Left kidney (tissue), 2 donors: ENCODE data around the gene TAS2R1. TPM values are rescaled to one million over a fixed set of nuclear protein-coding genes. Genes with fewer than 3 reads are reported as not detected.

Source experiments
- DNase-seq: peaks from one replicate; pipeline ENCODE4 v3.0.0-alpha.2; 2013
- polyA plus RNA-seq: library from polyadenylated mRNA; unstranded; fragments of 120-200 nt; gene quantifications from one replicate; pipeline ENCODE4 v1.2.1, GENCODE V29; 2013; ENCODE audit not compliant: insufficient read length

Gene TAS2R1
- polyA plus RNA-seq, 1 donor = 0.42 TPM

DNA sequence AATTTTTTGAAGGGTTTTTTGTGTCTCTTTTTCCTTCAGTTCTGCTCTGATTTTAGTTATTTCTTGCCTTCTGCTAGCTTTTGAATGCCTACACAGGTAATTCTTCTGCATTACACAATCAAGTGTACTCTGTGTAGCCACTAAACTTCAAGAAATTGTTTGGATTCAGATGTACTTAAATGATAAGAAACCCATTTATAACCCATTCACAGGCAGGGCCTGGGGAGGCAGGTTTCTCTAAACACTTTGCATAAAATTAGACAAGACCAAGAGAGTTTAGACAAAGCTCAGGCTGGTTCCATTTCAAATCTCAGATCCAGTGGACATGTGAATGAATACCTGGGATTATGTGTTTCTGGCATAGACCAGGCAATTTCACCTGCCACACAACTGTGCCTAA, 43.0 kb downstream of the TAS2R1 start:
- no peak for DNase-seq

DNA sequence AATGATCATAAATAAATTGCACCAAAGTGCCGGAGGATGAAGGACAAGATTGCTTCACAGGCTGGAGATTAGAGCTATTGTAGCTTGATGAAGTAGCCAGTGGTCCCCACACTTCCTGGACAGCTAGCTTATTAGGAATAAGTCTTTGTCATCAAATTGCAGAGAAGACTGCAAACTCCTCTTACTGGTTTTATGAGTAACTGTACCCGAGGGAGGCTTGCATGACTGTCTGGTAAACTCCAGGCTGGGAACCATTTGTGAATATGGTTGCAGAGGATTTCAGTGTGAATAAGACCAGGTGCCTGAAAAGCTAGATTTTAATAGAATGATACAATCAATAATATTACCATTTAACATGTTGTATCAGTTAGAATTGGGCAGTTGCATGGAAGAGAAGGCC, 47.7 kb downstream of the TAS2R1 start:
- no peak for DNase-seq

Other genes with a start within 250 kb of the TAS2R1 start
- 46.3 TPM for gene SEMA5A, start 84.3 kb downstream of the TAS2R1 start, polyA plus RNA-seq